Renal cortical epithelial cell (primary cell): ENCODE results near the gene OS9. TPM values are rescaled to one million over a fixed set of nuclear protein-coding genes. Genes with fewer than 3 reads are reported as not detected.

Source experiments
- DNase-seq: peaks from one replicate; pipeline ENCODE4 v3.0.0-alpha.2; 2011; ENCODE audit warnings: low read depth
- total RNA-seq: library from RNA; depleted of rRNA; stranded (reverse); fragments of >200 nt; gene quantifications from 2 replicates; pipeline ENCODE4 v1.2.3, GENCODE V29; 2014

Gene OS9
- total RNA-seq, 1 donor from 2014 or later, result 325 TPM

GRCh38 chr12:57736741-57737466 is 43.0 kb downstream of the OS9 start:
- DNase-seq, result no peak

- DNase-seq, result no peak
Measured at GRCh38 chr12:57737467-57738460, 43.8 kb downstream of the OS9 start.

GRCh38 chr12:57738661-57739237 is 44.8 kb downstream of the OS9 start, which contains the start of gene AGAP2:
Gene AGAP2 (minus strand): TSS chr12:57738742. CDS start chr12:57738246, 496 bp downstream.
- DNase-seq, result no peak

- no peak for DNase-seq
Measured at GRCh38 chr12:57739387-57739786, 45.5 kb downstream of the OS9 start.

- no peak for DNase-seq
Measured at GRCh38 chr12:57739914-57740538, 46.1 kb downstream of the OS9 start.

GRCh38 chr12:57740656-57741412 is 46.9 kb downstream of the OS9 start:
- no peak for DNase-seq

GRCh38 chr12:57741413-57741789 is 47.5 kb downstream of the OS9 start:
- DNase-seq, result no peak

- no peak for DNase-seq
Measured at GRCh38 chr12:57741844-57742738, 48.2 kb downstream of the OS9 start.

GRCh38 chr12:57743769-57744168 is 49.8 kb downstream of the OS9 start:
- DNase-seq, result no peak

- DNase-seq, result no peak
Measured at GRCh38 chr12:57744194-57744776, 50.4 kb downstream of the OS9 start.

- peak; percentile 97 for DNase-seq
Measured at GRCh38 chr12:57744777-57745484, 51.0 kb downstream of the OS9 start, which contains the start of gene TSPAN31. Gene TSPAN31 (plus strand): TSS chr12:57745039. CDS start chr12:57745155, 116 bp downstream.

- DNase-seq, result no peak
Measured at GRCh38 chr12:57745485-57745881, 51.6 kb downstream of the OS9 start.

- no peak for DNase-seq
Measured at GRCh38 chr12:57746025-57746424, 52.1 kb downstream of the OS9 start.

GRCh38 chr12:57749061-57749460 is 55.1 kb downstream of the OS9 start:
- DNase-seq, result no peak

- no peak for DNase-seq
Measured at GRCh38 chr12:57750561-57751431, 56.9 kb downstream of the OS9 start.

GRCh38 chr12:57751432-57751787 is 57.5 kb downstream of the OS9 start:
- DNase-seq, result no peak

- peak; percentile 98 for DNase-seq
Measured at GRCh38 chr12:57751788-57752667, 58.1 kb downstream of the OS9 start, which contains the start of gene CDK4. Gene CDK4 (minus strand): TSS chr12:57752310. CDS start chr12:57751717, 593 bp downstream.
